HG02763 (cell line): ENCODE results near the gene KLF3.
A peak's percentile ranks its signal among the peaks of the same experiment; 100 is the strongest.

Experiments
- ATAC-seq: cut with Tn5 transposase; IDR thresholded peaks from one replicate; pipeline ENCODE4 v1.9.1; 2021; ENCODE audit warnings: mild to moderate bottlenecking, moderate library complexity; ENCODE audit not compliant: unreplicated experiment

The KLF3 gene

DNA sequence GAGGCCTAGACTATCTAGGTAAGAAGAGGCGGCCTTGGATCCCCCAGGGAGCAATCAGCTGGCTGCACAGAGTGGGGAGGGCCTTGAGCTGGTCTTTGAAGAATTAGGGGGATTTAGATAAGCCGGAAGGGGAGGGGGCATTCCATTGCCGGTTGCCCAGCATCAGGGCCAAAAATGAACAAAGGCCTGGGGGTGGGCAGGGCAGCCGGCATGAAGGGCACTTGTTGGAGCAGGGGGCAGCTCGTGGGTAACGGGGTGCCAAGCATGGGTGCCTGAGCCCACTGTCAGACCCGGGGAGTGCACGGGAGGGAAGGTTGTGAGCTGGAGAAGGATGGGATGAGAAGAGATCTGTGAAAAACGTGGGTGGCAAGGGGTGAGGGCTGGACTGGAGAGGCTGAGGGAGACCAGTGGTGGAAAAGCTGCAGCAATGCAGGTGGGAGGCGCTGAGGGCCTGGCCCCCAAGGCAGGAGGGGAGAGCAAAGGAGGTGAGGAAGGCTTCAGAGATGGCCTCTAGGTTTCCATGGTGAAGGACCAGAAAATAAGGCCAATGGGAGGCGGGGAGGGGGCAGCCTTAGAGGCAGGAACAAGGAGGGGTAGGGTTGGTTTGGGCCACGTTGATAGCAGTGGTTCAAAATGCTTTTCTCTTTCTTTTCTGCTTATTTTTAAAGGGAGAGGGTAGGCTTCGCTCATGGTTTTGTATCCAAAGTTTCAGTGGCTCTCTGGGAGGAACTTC lies 8.6 kb downstream of the KLF3 start:
- ATAC-seq, result no peak

DNA sequence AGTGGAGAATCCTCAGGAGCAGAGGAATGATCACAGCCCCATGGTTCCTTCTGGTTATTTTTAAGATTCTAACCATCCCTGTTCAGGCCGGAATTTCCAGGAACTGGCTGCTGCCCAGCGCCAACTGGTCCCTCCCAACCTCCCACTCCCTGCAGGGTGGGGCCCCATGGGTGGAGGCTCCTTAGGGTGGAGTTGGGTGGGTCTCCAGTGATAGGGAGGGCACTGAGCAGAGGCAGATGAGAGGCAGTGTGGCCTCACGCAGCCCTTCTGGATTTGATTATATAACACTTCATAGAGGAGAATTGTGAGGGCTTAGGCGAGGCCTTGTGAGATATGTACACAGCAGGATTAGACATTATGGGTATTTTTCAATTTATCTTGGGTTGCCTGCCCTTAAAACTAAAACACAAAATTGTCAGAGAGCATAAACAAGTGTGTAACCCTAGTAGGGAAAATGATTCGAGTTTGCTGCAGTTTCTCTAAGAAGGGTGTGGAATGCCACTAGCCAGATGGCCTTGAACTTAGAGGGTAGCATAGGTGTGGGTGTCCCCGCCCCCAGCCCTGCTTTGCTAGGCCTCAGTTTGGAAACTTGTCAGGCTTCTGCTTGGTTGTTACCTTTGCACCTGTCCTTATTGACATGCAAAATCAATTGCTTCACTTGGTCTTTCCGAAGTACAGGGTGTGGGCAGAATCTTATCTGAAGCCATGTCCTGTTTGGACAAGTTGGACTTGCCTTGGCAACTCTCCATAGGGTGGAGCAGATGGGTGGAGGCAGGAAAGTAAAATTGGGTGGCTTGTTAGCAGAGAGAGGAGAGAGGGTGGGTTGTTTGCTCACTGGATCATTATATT lies 9.4 kb downstream of the KLF3 start:
- ATAC-seq, result no peak

DNA sequence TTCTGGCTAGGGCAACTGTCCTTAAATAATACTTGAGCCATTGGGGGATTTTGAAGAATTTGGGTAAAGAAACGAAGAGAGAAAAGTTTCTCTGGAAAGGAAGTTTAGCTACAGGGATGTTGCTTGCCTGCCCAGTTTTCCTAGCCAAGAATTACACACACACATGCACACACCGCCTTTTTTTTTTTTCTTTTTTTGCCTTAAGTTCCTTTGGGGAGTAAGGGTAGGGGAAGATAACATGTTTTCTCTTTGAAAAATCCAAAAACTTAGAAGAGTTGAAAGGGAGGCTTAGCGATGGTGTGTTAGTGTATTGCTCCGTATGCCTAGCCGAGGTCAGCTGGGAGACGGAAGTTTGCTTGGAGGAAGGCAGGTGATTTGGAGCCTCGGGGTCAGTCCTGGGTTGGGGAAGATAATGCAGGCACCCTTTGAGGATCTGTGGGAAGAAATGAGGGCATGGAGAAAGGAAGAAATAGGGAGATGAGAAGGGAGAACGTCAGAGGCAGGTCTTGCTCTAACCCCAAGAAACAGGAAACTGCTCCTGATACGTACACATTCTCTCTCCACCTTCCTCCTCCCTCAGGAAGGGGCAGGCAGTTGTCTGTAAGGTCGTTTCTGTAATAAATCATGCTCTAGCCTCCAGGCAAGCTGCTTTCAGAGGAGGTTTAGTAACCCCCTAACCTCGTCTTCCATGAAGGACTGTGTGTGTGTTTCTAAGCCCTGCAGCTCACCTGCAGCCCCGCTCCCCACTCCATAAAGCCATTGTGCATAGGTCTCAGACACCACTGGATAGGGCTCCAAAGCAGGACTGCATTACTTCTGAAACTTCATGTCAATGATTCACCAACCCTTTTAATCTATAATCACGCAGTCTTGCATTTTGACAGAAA lies 10.5 kb downstream of the KLF3 start:
- no peak for ATAC-seq

DNA sequence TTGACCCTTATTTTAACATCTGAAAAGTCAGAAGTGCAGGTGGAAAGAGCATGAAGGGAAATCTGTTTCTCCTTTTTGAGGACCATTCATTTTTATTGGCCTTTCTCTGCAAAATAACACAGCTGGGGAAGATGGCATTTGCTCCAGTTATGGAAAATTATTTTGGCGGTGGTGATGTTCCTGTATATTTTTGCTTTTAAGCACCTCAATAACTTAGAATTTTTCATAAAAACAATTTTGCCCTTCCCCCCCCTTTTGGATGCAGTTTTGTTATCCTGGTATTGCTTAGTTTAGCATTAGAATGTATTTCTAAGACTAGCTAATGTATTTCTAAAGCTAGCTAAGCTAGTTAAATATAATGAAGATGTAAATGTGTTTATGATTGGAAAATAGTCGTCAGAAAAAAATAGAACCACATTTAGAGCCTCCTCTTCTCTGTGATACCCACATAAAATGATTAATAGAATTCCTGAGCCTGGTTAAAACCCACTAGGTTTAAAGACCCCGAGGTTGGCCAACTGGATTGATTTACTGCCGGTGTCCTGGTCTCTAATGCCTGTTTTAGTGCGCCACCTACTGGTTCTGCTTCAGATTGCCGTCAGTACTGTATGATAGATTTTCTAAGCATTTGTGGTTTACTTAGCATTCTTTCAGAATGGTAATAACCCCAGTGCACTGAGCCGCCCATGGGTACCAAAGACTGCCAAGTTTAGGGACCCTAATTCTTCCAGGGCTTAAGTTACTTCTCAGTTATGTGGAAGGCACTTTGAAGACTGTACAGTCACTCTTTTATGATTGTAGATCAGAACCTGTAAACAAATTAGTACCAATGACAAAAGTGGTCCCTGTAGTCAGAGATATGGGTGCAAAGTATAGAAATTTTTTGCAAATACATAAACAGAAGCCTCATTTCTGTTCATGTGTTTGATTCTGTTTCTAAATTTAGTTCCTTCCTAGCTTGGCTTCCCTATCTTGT lies 11.4 kb downstream of the KLF3 start:
- ATAC-seq, result peak; percentile 45

DNA sequence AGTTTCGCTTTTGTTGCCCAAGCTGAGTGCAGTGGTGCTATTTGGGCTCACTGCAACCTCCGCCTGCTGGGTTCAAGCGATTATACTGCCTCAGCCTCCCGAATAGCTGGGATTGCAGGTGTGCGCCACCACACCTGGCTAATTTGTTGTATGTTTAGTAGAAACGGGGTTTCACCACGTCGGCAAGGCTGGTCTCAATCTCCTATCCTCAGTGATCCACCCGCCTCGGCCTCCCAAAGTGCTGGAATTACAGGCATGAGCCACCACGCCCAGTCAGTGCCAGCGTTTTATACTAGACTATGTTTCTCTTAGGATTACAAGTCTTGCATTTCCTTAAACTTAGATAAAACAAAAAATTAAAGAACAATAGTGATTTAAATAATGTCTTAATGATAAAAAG lies 13.0 kb downstream of the KLF3 start:
- ATAC-seq, result no peak

DNA sequence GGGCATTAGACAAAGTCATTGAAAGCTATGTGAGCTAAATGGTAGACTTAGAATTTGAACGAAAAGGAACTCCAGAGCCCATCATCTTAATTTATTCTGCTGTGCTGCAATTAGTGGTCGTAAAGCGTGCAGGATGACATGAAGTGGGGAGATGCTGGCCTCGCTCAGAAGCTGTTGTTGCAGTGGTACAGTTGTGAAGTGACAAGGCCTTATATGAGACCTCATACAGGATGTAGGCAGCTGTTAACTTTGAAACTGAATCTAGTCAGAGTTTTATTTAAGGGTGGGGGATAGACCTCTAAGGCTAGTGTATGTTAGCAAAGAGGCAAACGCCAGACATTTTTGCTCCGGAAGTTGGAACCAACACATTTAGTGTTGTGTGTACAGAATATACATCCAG lies 13.4 kb downstream of the KLF3 start:
- ATAC-seq, result no peak

DNA sequence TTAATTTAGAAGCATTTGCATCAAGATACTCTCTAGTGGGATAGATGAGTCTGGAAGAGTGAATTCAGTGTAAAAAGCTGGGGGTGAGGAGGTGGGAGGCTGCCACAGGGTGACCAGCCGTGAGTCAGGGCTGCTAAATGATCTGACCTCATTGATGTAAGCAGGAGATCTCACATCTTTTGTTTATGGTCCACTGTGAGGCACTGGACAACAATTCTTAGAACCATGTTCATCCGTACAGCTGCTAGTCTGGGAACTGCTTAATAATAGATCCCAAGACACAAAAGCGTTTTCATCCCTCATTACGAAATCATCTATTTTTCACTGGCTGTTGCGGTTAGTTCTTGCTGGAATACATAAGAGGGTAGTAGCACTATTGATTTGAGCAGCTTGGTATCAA lies 14.1 kb downstream of the KLF3 start:
- ATAC-seq, result no peak

DNA sequence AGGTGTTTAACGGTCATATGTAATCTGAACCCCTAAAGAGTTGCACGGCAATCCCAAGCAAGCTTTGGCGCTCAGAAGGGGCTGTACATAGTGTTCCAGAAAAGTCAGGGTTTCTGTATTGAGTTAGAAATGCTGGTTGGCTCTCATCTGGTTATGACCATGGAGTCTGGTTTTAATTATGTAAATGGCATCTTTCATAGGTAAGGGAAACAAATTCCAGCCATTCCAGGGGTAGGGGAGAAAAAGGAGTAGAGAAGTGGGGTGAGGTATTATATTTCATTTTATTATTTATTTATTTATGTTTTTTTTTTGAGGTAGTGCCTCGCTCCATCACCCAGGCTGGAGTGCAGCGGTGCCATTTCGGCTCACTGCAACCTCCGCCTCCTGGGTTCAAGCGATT lies 15.9 kb downstream of the KLF3 start:
- no peak for ATAC-seq

DNA sequence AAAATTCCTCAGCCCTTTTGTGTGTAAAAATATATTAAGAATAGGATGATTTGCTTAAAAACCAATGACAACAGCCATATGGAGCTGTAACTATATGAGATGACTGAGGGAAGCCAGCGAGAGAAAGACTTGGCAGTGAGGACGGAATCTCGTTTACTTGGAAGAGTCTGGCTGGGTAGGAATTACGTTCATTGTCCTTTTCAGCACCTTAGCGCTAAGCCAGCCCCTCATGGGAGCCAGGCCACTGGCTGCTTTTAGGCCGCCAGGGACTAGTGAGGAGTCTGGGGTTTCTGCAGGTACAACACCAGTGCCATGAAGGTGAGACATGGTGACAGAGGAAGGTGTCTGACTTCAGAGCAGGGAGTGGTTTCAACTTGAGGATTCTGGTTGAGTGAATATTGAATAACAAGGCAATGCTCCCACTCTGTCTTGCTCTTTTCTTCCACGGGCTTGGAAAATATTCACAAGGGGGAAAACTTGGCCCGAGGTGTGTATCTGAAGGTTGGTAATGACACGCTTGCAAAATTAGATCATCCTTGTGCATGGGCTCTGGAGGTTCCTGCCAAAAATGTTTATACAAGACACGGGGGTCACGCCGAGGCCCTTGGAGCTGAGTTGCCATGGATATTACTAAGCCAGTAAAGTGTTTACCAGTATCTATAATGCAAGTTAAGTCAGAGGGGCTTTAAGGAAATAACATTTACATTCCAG lies 17.4 kb downstream of the KLF3 start:
- ATAC-seq, result no peak

DNA sequence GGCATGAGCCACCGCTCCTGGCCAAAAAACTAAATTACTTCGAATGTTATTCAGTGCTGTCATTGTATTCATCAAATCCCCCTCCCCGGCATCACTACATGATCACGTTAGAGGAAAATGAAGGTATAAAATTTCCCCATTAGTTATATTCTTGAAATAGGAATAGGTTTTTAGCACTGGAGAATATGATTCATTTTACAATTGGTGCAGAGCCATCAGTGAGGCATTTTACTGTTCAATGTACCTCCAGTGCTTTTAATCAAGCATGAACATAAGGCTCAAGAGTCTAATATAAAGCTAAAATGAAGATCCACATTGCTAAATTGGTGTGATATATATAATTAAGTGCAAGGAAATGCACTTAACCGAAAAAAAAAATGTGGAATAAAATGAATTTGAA lies 18.3 kb downstream of the KLF3 start:
- no peak for ATAC-seq

DNA sequence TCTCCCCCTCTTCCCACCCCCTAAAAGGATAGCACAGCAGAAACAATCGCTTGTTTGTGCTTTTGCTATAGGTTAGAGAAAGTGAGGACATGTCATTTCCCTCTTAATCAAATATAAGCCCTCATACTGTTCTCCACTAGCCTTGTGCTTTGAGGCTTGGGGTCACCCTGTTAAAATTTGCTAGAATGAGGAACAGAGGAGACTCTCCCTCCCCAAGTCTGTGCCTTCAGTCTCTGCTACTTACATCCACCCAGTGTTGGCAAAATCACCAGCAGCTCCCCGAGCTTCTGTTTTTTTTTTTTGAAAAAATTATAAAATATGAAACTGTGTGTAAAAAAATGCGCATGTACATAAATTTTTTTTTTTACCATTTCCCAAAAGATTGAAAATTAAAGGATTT lies 19.3 kb downstream of the KLF3 start:
- ATAC-seq, result no peak

DNA sequence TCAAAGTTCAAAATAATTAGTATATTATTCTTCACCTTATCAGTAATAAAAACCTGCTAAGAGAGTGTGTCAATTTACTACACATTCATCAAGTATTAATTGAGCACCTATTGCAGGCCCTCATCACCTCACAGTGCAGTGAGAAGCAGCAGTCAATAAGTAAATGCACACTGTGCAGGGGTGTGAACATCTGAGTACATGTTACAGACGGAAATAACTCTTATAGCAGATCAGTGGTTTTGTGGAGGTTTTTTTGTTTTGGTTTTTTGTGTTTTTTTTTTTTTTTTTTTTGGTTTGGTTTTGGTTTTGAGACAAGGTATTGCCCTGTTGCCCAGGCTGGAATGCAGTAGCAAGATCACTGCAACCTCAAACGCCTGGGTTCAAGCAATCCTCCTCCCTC lies 20.3 kb downstream of the KLF3 start:
- no peak for ATAC-seq

DNA sequence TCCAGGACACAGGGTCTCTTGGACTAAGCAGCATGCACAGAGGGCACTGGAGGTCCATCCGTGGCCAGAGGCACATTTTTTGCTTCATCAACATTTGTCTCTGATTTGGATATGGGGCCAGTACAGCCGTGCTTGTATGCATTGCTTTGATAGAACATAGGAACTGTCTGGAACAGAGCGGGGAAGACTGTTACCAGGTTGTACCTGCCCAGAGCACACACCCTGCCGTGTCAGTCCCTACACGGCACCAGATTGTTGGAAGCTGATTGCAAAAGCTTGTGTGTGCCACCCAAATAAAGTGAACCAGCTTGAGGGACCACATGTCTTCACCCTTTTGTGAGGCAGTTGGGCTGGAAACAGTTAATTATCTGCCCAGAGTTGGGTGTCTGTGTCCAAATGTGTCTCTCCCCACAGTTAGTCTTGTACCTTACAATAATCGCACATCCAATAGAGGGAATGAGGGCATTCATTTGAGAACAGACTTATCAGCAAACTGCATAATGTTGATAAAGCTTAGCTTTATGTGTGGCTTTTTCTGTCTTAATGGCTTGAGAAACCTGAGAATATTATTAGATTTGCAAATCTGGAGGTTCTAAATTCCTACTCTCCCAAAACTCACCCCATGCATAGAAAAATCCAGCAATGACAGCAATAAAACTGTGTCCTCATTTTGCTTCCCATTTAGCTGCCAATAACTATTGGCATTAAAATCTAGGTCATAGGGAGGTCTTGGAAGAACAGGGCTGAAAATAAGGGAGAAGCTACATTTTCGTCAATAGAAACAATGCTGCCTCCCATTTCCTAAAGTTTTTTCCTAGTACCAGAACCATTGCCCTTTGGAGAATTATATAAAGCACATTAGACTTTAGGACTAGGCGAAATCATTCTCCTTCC lies 21.2 kb downstream of the KLF3 start:
- ATAC-seq, result no peak

DNA sequence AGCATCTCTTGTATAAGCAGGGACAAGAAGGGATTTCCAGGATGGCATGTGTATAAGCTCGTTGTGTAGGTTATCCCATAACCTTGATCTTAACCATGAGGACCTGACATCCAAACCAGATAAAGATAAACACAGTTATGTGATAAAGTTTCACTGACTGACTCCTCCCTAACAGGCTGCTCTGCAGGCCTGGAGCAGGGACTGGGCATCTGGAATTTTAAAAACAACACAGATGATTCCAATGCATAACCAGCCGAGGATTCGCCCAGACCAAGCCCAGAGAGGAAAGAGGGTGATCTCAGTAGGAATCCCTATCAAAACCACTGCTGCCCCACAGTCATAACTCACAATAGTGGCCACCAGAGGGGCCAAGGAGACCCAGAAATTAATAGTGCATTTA lies 22.7 kb downstream of the KLF3 start:
- no peak for ATAC-seq

DNA sequence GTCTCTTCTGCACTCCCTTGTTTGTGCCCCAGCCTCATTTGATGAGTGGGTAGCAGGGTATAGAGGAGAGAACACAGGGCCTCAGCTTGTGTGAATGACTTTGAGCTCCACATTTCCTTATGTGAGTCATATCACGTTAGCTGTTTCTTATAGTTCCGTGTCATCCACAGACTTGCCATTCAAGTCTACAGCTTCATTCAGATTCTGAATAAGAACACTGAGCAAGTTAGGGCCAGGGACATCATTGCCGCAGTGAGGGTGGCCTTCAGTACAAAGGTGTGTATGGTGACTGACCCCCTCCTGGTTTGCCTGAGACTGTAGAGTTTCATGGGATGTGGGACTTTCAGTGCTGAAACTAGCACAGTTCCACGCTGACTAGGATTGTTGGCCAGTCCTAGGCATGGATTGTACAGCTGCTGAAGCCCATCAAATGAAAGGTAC lies 23.6 kb downstream of the KLF3 start:
- ATAC-seq, result no peak

DNA sequence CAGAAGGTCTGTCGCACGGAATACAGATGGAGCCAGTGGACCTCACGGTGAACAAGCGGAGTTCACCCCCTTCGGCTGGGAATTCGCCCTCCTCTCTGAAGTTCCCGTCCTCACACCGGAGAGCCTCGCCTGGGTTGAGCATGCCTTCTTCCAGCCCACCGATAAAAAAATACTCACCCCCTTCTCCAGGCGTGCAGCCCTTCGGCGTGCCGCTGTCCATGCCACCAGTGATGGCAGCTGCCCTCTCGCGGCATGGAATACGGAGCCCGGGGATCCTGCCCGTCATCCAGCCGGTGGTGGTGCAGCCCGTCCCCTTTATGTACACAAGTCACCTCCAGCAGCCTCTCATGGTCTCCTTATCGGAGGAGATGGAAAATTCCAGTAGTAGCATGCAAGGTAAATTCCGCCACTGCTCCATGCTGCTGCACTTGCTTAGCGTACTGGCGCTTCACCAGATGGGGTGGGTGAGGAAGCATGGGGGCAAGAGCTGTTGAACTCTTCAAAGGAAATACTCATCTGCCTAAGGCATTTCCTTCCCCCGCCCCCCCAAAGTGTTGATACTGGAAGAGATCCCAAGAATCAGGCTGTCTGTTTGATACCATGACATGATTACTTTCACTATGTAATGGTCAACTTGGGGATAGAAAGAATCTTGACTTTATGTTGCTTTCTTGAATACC lies 24.8 kb downstream of the KLF3 start:
- ATAC-seq, result no peak

DNA sequence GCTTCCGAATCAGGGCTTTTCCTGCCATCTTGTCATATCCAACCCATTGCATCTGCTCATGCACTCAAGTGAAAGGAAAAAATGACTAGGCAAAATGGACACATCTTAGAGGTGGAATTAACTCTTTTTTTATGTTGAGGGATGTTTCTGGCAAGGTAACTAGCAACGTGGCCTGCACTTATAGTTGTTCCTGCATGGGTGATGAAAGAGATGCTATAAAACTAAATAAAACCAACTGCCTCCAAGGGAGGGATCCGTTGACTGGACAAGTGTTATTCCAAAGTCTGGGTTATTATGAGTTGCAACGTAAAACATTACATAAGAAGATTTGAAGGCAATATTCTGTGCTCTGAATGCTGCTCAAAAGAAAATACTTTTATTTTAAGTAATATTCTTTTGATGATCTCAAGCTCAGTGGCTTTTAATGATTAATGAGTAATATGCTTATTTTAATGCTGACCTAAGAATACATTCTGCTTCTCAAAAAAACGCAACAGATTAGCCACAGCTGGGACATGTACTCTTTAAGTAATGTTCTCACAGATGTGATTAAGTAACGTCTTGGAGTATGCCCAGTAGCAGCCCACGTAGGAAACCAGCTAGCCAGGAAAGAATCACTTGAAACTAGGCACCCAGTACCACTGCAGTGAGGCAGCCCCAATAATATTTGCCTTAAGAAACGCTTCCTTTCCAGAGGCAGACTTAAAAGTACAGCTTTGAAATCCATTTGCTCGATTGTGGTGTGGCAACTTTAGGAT lies 27.4 kb downstream of the KLF3 start:
- no peak for ATAC-seq
